H1 (cell line): Measurements from ENCODE around the gene TUBA8. TPM values are rescaled to one million over a fixed set of nuclear protein-coding genes. Genes with fewer than 3 reads are reported as not detected.

Experiments
- CTCF ChIA-PET: fragments of 300-600 bp; sonication (Branson Sonifier 250); formaldehyde crosslinking; loops from one replicate; lab custom pipeline; 2021; ENCODE audit not compliant: partially characterized antibody; lab: Charles Lee
- POLR2A ChIA-PET: fragments of 300-600 bp; sonication (Branson Sonifier 250); formaldehyde crosslinking; loops from one replicate; lab custom pipeline; 2021; ENCODE audit warnings: inconsistent platforms; ENCODE audit not compliant: partially characterized antibody; lab: Charles Lee
- DNase-seq, 2 experiments: peaks; one replicate each; pipeline versions ENCODE4 v3.0.0 to v3.0.0-alpha.2; 2010 to 2022; ENCODE audit warnings: low spot score in 2 of 2, low read depth in 1 of 2, mixed read lengths in 1 of 2
- FAIRE-seq: peaks from 2 replicates; lab custom pipeline; 2011; peaks lifted over from hg19 to GRCh38; lab: Jason Lieb, UNC
- H2AFZ ChIP-seq: 2 replicates; pipeline ENCODE4 v1.8.1; 2012; ENCODE audit warnings: low read length, inconsistent platforms
- H2AK5ac ChIP-seq: 2 replicates; pipeline ENCODE4 v1.6.1; 2013; ENCODE audit warnings: low read depth, low read length
- H2BK120ac ChIP-seq: replicated peaks from 2 replicates; pipeline ENCODE3; 2013; ENCODE audit warnings: low read depth, low read length, inconsistent platforms
- H2BK12ac ChIP-seq: 2 replicates; pipeline ENCODE4 v1.6.1; 2013; ENCODE audit warnings: low read depth, low read length
- H2BK15ac ChIP-seq: 2 replicates; pipeline ENCODE4 v1.6.1; 2013; ENCODE audit warnings: low read length
- H2BK20ac ChIP-seq: 2 replicates; pipeline ENCODE4 v1.6.1; 2013; ENCODE audit warnings: low read length
- H2BK5ac ChIP-seq: 2 replicates; pipeline ENCODE4 v1.6.1; 2013; ENCODE audit warnings: low read depth, low read length
- H3K14ac ChIP-seq: 2 replicates; pipeline ENCODE4 v1.6.1; 2013; ENCODE audit warnings: inconsistent platforms; ENCODE audit not compliant: insufficient read length
- H3K18ac ChIP-seq: 2 replicates; pipeline ENCODE4 v1.6.1; 2013; ENCODE audit warnings: low read length; ENCODE audit errors: extremely low read depth
- H3K23ac ChIP-seq: 2 replicates; pipeline ENCODE4 v1.6.1; 2013; ENCODE audit warnings: inconsistent platforms; ENCODE audit not compliant: insufficient read length
- H3K23me2 ChIP-seq: 2 replicates; pipeline ENCODE4 v1.6.1; 2013; ENCODE audit warnings: low read depth, low read length
- H3K27ac ChIP-seq: 2 replicates; pipeline ENCODE4 v1.6.1; 2011; ENCODE audit warnings: low read depth, low read length, inconsistent platforms
- H3K27me3 ChIP-seq, 4 experiments: replicated peaks in 1 of 4; 1 replicate in 1 of 4; 2 replicates in 3 of 4; pipeline versions ENCODE4 v1.6.1 to v1.8.1; 2011 to 2013; ENCODE audit warnings: low read length in 3 of 4, mild to moderate bottlenecking in 3 of 4, inconsistent platforms in 2 of 4, mixed read lengths in 2 of 4, moderate library complexity in 1 of 4; ENCODE audit not compliant: control insufficient read depth in 3 of 4, insufficient read depth in 3 of 4; ENCODE audit errors: extremely low read depth in 1 of 4
- H3K36me3 ChIP-seq, 4 experiments: 2 replicates each; pipeline versions ENCODE4 v1.6.1 to v1.8.1; 2011 to 2013; ENCODE audit warnings: mild to moderate bottlenecking in 4 of 4, low read length in 3 of 4, moderate library complexity in 2 of 4, control low read depth in 1 of 4, inconsistent platforms in 1 of 4; ENCODE audit not compliant: insufficient read depth in 4 of 4, control insufficient read depth in 2 of 4
- H3K4ac ChIP-seq: replicated peaks from 2 replicates; pipeline ENCODE3; 2013; ENCODE audit warnings: low read length, low read depth, mixed read lengths, inconsistent platforms; ENCODE audit not compliant: insufficient read length
- H3K4me1 ChIP-seq, 4 experiments: replicated peaks in 1 of 4; 1 replicate in 1 of 4; 2 replicates in 3 of 4; pipeline versions ENCODE4 v1.6.1 to v1.8.1; 2011 to 2013; ENCODE audit warnings: low read length in 3 of 4, inconsistent platforms in 2 of 4, mixed read lengths in 1 of 4; ENCODE audit not compliant: insufficient read depth in 4 of 4, control insufficient read depth in 3 of 4
- H3K4me2 ChIP-seq, 2 experiments: 2 replicates each; pipeline versions ENCODE4 v1.6.1 to v1.8.1; 2011 to 2013; ENCODE audit warnings: low read depth in 2 of 2, low read length in 2 of 2, control low read depth in 1 of 2, inconsistent platforms in 1 of 2, mild to moderate bottlenecking in 1 of 2; ENCODE audit not compliant: insufficient read depth in 1 of 2
- H3K4me3 ChIP-seq, 4 experiments: fragments of 200-600, 300-600 bp in 1 of 4; sonication (generic), shearing (Covaris generic), sonication (Bioruptor Twin) in 1 of 4; 2 replicates each; pipeline versions ENCODE4 v1.5.1 to v1.8.1; 2011 to 2016; ENCODE audit warnings: low read length in 4 of 4, low read depth in 3 of 4, control low read depth in 2 of 4, inconsistent platforms in 2 of 4, mild to moderate bottlenecking in 2 of 4, mixed read lengths in 1 of 4, moderate library complexity in 1 of 4; ENCODE audit not compliant: insufficient read depth in 2 of 4; ENCODE audit errors: extremely low read depth in 1 of 4
- H3K56ac ChIP-seq: replicated peaks from 2 replicates; pipeline ENCODE3; 2013; ENCODE audit warnings: low read depth, mild to moderate bottlenecking, mixed read lengths, low read length, inconsistent platforms; ENCODE audit not compliant: insufficient read length
- H3K79me1 ChIP-seq: 2 replicates; pipeline ENCODE4 v1.6.1; 2013; ENCODE audit warnings: low read depth, low read length, control low read depth
- H3K79me2 ChIP-seq, 2 experiments: 2 replicates each; pipeline versions ENCODE4 v1.6.1 to v1.8.1; 2012 to 2013; ENCODE audit warnings: low read length in 2 of 2, mild to moderate bottlenecking in 2 of 2, inconsistent platforms in 1 of 2; ENCODE audit not compliant: insufficient read depth in 2 of 2, control insufficient read depth in 1 of 2
- H3K9ac ChIP-seq, 4 experiments: replicated peaks in 1 of 4; 1 replicate in 1 of 4; 2 replicates in 3 of 4; pipeline versions ENCODE4 v1.6.1 to v1.8.1; 2011 to 2013; ENCODE audit warnings: low read depth in 3 of 4, low read length in 3 of 4, control low read depth in 2 of 4, mild to moderate bottlenecking in 2 of 4, moderate library complexity in 2 of 4, inconsistent platforms in 1 of 4; ENCODE audit errors: extremely low read depth in 1 of 4
- H3K9me3 ChIP-seq, 2 experiments: 2 replicates each; pipeline versions ENCODE4 v1.6.1 to v1.8.1; 2012 to 2013; ENCODE audit warnings: mild to moderate bottlenecking in 2 of 2, moderate library complexity in 2 of 2, control low read depth in 1 of 2, inconsistent platforms in 1 of 2, low read depth in 1 of 2, low read length in 1 of 2, mixed read lengths in 1 of 2; ENCODE audit not compliant: insufficient read depth in 2 of 2
- H4K20me1 ChIP-seq, 2 experiments: replicated peaks in 1 of 2; 2 replicates each; pipeline versions ENCODE3 to v1.8.1; 2011 to 2013; ENCODE audit warnings: inconsistent platforms in 2 of 2, low read length in 2 of 2, mild to moderate bottlenecking in 1 of 2; ENCODE audit not compliant: insufficient read depth in 2 of 2, control insufficient read depth in 1 of 2
- H4K5ac ChIP-seq: 2 replicates; pipeline ENCODE4 v1.6.1; 2013; ENCODE audit warnings: low read length, low read depth, mixed read lengths, inconsistent platforms; ENCODE audit not compliant: insufficient read length
- H4K8ac ChIP-seq: 2 replicates; pipeline ENCODE4 v1.8.0; 2013; ENCODE audit warnings: mild to moderate bottlenecking, moderate library complexity, low read length, inconsistent platforms; ENCODE audit not compliant: insufficient read depth; ENCODE audit errors: extremely low read depth
- H4K91ac ChIP-seq: replicated peaks from 2 replicates; pipeline ENCODE3; 2013; ENCODE audit warnings: low read length, mixed read lengths, inconsistent platforms; ENCODE audit not compliant: insufficient read length
- EP300 ChIP-seq, 2 experiments: IDR thresholded peaks; 1 replicate in 1 of 2; 2 replicates in 1 of 2; pipeline ENCODE4 v1.6.1; 2011 to 2012; ENCODE audit warnings: low read depth in 2 of 2, low read length in 2 of 2, mild to moderate bottlenecking in 2 of 2, borderline replicate concordance in 1 of 2, inconsistent platforms in 1 of 2, moderate library complexity in 1 of 2
- MAFK ChIP-seq: IDR thresholded peaks from 2 replicates; pipeline ENCODE4 v1.6.1; 2012; ENCODE audit warnings: low read depth, mild to moderate bottlenecking, improper control_type of control experiment, low read length
- WGBS, 2 experiments: shearing (Covaris generic) in 1 of 2; methylation state at CpG; one replicate each; pipeline versions ENCODE4 v1.1.6 to v1.1.7; 2013 to 2015; ENCODE audit warnings: low lambda C conversion rate in 2 of 2, mixed read lengths in 2 of 2, inconsistent platforms in 1 of 2, low coverage in 1 of 2, missing lambda C conversion rate in 1 of 2; ENCODE audit not compliant: insufficient replicate concordance in 2 of 2, insufficient coverage in 1 of 2, insufficient read length in 1 of 2; ENCODE audit errors: extremely low coverage in 1 of 2, missing lambda C conversion rate in 1 of 2; 5-methylcytosine and 5-hydroxymethylcytosine counted together
- polyA plus RNA-seq, 7 experiments: library from polyadenylated mRNA; depleted of rRNA in 3 of 7; stranded (reverse) in 5 of 7; unstranded in 2 of 7; fragments of >200 nt in 5 of 7; fragments of 200-250 nt in 2 of 7; gene quantifications; 1 replicate in 5 of 7; 2 replicates in 1 of 7; 4 replicates in 1 of 7; pipeline versions ENCODE4 v1.2.1 to v1.2.3, GENCODE V29; 2011 to 2013; ENCODE audit warnings: missing spikeins in 2 of 7, mixed read lengths in 2 of 7
- total RNA-seq: library from RNA; stranded (reverse); fragmentation: NEBNext Ultra II Directional; extraction: Animal tissue kit (Norgen Biotek cat#: 25700); gene quantifications from 2 replicates; pipeline ENCODE4 v1.2.1, GENCODE V29; 2021

The TUBA8 gene
- total and polyA plus RNA-seq, 2 of the 8 experiments (the other 6 are each of a cell fraction or from before 2014, with no cell fraction given), result 1.0 to 4.0 TPM

GRCh38 chr22:18100781-18101180 is 9.8 kb upstream of the TUBA8 start:
- no peak overlapping the region for H3K14ac ChIP-seq
- H2BK20ac ChIP-seq, result no peak overlapping the region
- no peaks in the 10 kb centered on the region for H3K79me2 ChIP-seq
- DNase-seq, result no peak
- CTCF ChIA-PET, result interaction anchor here (1.2 kb wide), 1 partner anchor 25 kb away, joined by 3 read pairs; no protein-coding TSS in a partner anchor
- no peaks in the 10 kb centered on the region for H3K4me1 ChIP-seq
- POLR2A ChIA-PET, result interaction anchor here (0.6 to 1.5 kb wide), 4 partner anchors 22 to 357 kb away, joined by 3 to 5 read pairs (median 3); partner anchors contain the start of gene USP18
- H4K91ac ChIP-seq, result no peak overlapping the region
- no peak overlapping the region for H4K8ac ChIP-seq
- no peak overlapping the region for H3K9ac ChIP-seq
- no peak overlapping the region for H3K18ac ChIP-seq
- H3K23me2 ChIP-seq, result no peaks in the 10 kb centered on the region
- H2BK12ac ChIP-seq, result no peak overlapping the region
- no peak overlapping the region for H2AFZ ChIP-seq
- H3K27me3 ChIP-seq, result peaks cover 0 to under 1% (median 0%) of the 10 kb centered on the region in 4 experiments; a peak in 1 of 7 replicates
- H3K23ac ChIP-seq, result no peak overlapping the region
- 97% methylated on average over 3 of the region's 3 CpGs; no CpG with 5 or more reads in 1 of the 2 experiments for WGBS, 2 experiments
- H3K36me3 ChIP-seq, result no peaks in the 10 kb centered on the region
- H4K20me1 ChIP-seq, result no peaks in the 10 kb centered on the region
- H3K4me2 ChIP-seq, result no peak overlapping the region
- no peak for FAIRE-seq
- H2BK120ac ChIP-seq, result no peak overlapping the region
- no peak overlapping the region for H3K56ac ChIP-seq
- H3K4ac ChIP-seq, result no peak overlapping the region
- no peak overlapping the region for H4K5ac ChIP-seq
- no peak overlapping the region for H3K27ac ChIP-seq
- no peaks in the 10 kb centered on the region for H3K79me1 ChIP-seq
- peaks cover under 1 to 2% of the 10 kb centered on the region in 2 experiments; a peak in 3 of 4 replicates for H3K9me3 ChIP-seq
- no peak overlapping the region for H2BK5ac ChIP-seq
- no peak overlapping the region for H3K4me3 ChIP-seq
- TF ChIP-seq MAFK (peak; percentile 60; the same call in 1 of the 2 replicates), EP300 (IDR thresholded peaks at IDR 0.05; ENCODE audit: borderline replicate concordance in 1 of 2, low read depth in 2 of 2, low read length in 2 of 2) (no peak)
- no peak overlapping the region for H2AK5ac ChIP-seq
- no peak overlapping the region for H2BK15ac ChIP-seq
